Neural cell (in vitro differentiated cells): ENCODE data around the gene FBXL2.

Experiments
- CTCF ChIP-seq: fragments of 450-650 bp; IDR thresholded peaks from 2 replicates; pipeline ENCODE4 v1.5.1; 2014; ENCODE audit warnings: antibody characterized with exemption, mild to moderate bottlenecking, moderate library complexity; ENCODE audit not compliant: poor library complexity, severe bottlenecking
- EP300 ChIP-seq: fragments of 450-650 bp; conservative IDR thresholded peaks from 2 replicates; pipeline ENCODE4 v1.6.1; 2014; ENCODE audit warnings: antibody characterized with exemption, mild to moderate bottlenecking, moderate library complexity; ENCODE audit not compliant: poor library complexity, severe bottlenecking
- EZH2 ChIP-seq: fragments of 200-600, 300-800 bp; shearing (Covaris generic), sonication (generic); IDR thresholded peaks from 2 replicates; pipeline ENCODE4 v1.6.1; 2014; ENCODE audit warnings: antibody characterized with exemption, low read length, borderline replicate concordance, mild to moderate bottlenecking; ENCODE audit not compliant: insufficient read depth, poor library complexity, severe bottlenecking
- MXI1 ChIP-seq: fragments of 450-650 bp; conservative IDR thresholded peaks from 2 replicates; pipeline ENCODE4 v1.6.1; 2014; ENCODE audit warnings: antibody characterized with exemption, mild to moderate bottlenecking; ENCODE audit not compliant: poor library complexity, severe bottlenecking
- POLR2AphosphoS5 ChIP-seq: IDR thresholded peaks from 2 replicates; pipeline ENCODE4 v1.6.1; 2012
- RAD21 ChIP-seq: fragments of 450-650 bp; conservative IDR thresholded peaks from 2 replicates; pipeline ENCODE4 v1.6.1; 2014; ENCODE audit warnings: antibody characterized with exemption, mild to moderate bottlenecking, moderate library complexity
- REST ChIP-seq: IDR thresholded peaks from 2 replicates; pipeline ENCODE4 v1.6.1; 2012; ENCODE audit warnings: borderline replicate concordance
- SMC3 ChIP-seq: fragments of 450-650 bp; conservative IDR thresholded peaks from 2 replicates; pipeline ENCODE4 v1.6.1; 2014; ENCODE audit warnings: antibody characterized with exemption, mild to moderate bottlenecking, moderate library complexity; ENCODE audit not compliant: poor library complexity
- TAF1 ChIP-seq: IDR thresholded peaks from 2 replicates; pipeline ENCODE4 v1.6.1; 2012; ENCODE audit warnings: low read depth

GRCh38 chr3:33312361-33312760, 35.1 kb downstream of the FBXL2 start:
- TF ChIP-seq CTCF (no peak), MXI1 (no peak), REST (no peak), POLR2AphosphoS5 (no peak), EP300 (no peak), EZH2 (no peak), RAD21 (no peak), TAF1 (no peak), SMC3 (no peak)
